ENCODE results near the gene MUC2. TPM values are rescaled to one million over a fixed set of nuclear protein-coding genes. Genes with fewer than 3 reads are reported as not detected.

The MUC2 gene
- total and polyA plus RNA-seq, 2 of the 4 experiments (the other 2 are of a cell fraction) = not detected

- Histone ChIP-seq H3K23ac (ENCODE audit: low read depth, low read length) (no peak overlapping the region), H3K9me1 (ENCODE audit: insufficient read depth, low read length) (peaks cover 5% of the 10 kb centered on the region), H3K27me3 (ENCODE audit: control insufficient read depth, insufficient read depth, low read length) (no peaks in the 10 kb centered on the region), H2AK5ac (ENCODE audit: low read depth, low read length) (no peak overlapping the region), H4K5ac (ENCODE audit: low read depth, low read length) (no peak overlapping the region), H2AFZ (replicated peaks; ENCODE audit: low read length, poor library complexity) (no peak overlapping the region), H2AK9ac (replicated peaks; ENCODE audit: low read depth, low read length, poor library complexity) (no peak overlapping the region), H3K36me3 (ENCODE audit: control insufficient read depth, insufficient read depth, low read length) (no peaks in the 10 kb centered on the region), H3K27ac (ENCODE audit: insufficient read depth, low read length) (no peak overlapping the region), H3K56ac (ENCODE audit: extremely low read depth, insufficient read depth, low read length) (no peak overlapping the region), H3K14ac (replicated peaks; ENCODE audit: low read depth, low read length) (no peak overlapping the region), H2BK20ac (ENCODE audit: low read depth, low read length) (no peak overlapping the region), H4K8ac (ENCODE audit: low read depth in 2 of 2, low read length in 2 of 2) (no peak overlapping the region), H3K4me2 (ENCODE audit: low read depth, low read length) (no peak overlapping the region), H3K9me3 (ENCODE audit: control insufficient read depth, insufficient read depth, low read length) (no peaks in the 10 kb centered on the region), H3K9ac (ENCODE audit: low read depth, low read length) (no peak overlapping the region), H2BK5ac (ENCODE audit: low read depth, low read length, poor library complexity, severe bottlenecking) (no peak overlapping the region), H2BK15ac (ENCODE audit: low read depth, low read length) (no peak overlapping the region), H3K79me1 (ENCODE audit: low read depth in 1 of 2, low read length in 2 of 2) (no peaks in the 10 kb centered on the region), H2BK120ac (ENCODE audit: low read depth, low read length) (no peak overlapping the region), H3K4me1 (ENCODE audit: control insufficient read depth, insufficient read depth, low read length) (no peaks in the 10 kb centered on the region), H4K91ac (ENCODE audit: insufficient read depth, low read depth, low read length) (no peak overlapping the region), H3K4ac (ENCODE audit: low read depth, low read length) (no peak overlapping the region), H4K20me1 (ENCODE audit: insufficient read depth, low read length) (no peaks in the 10 kb centered on the region), H3K4me3 (ENCODE audit: insufficient read depth, low read depth, low read length) (no peak overlapping the region), H3K18ac (ENCODE audit: low read depth, low read length) (no peak overlapping the region)
- no peak for DNase-seq
- intact Hi-C loops (cut with micrococcal nuclease) = no loop called here
- no peak for ATAC-seq (ENCODE audit: low read depth)
- ChIA-PET POLR2A (ENCODE audit: unreplicated experiment) (no interaction called here), CTCF (no interaction called here)
- dilution Hi-C loops (cut with HindIII; ENCODE audit: low sequenced_read_pairs, unreplicated experiment) = no loop called here
- in situ Hi-C loops (cut with MboI; ENCODE audit: low sequenced_read_pairs) = no loop called here
- BruUV-seq (replicated peaks) = no TSS peak
- TF ChIP-seq RCOR1 (IDR thresholded peaks at IDR 0.05; ENCODE audit: insufficient replicate concordance, low read length) = no peak
- TF ChIP-seq, protein P1, sequence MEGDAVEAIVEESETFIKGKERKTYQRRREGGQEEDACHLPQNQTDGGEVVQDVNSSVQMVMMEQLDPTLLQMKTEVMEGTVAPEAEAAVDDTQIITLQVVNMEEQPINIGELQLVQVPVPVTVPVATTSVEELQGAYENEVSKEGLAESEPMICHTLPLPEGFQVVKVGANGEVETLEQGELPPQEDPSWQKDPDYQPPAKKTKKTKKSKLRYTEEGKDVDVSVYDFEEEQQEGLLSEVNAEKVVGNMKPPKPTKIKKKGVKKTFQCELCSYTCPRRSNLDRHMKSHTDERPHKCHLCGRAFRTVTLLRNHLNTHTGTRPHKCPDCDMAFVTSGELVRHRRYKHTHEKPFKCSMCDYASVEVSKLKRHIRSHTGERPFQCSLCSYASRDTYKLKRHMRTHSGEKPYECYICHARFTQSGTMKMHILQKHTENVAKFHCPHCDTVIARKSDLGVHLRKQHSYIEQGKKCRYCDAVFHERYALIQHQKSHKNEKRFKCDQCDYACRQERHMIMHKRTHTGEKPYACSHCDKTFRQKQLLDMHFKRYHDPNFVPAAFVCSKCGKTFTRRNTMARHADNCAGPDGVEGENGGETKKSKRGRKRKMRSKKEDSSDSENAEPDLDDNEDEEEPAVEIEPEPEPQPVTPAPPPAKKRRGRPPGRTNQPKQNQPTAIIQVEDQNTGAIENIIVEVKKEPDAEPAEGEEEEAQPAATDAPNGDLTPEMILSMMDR (conservative IDR thresholded peaks at IDR 0.05; ENCODE audit: low read depth, low read length) = no peak
- no peak for TF ChIP-seq NFE2L2 (IDR thresholded peaks at IDR 0.05; ENCODE audit: low read depth, low read length)
- no peak for TF ChIP-seq RAD21 (IDR thresholded peaks at IDR 0.05; ENCODE audit: low read length)
- 95% methylated on average over 4 of the region's 14 CpGs; no CpG with 5 or more reads in 1 of the 2 experiments for WGBS, 2 experiments (ENCODE audit: extremely low coverage in 2 of 2, insufficient read length in 1 of 2)
Measured at GRCh38 chr11:1026163-1026450, 48.6 kb upstream of the MUC2 start.

All from IMR-90 (cell line).